HepG2 (cell line): ENCODE measurements around the gene HOXA6. TPM values are rescaled to one million over a fixed set of nuclear protein-coding genes. Genes with fewer than 3 reads are reported as not detected.
A peak's percentile ranks its signal among the peaks of the same experiment; 100 is the strongest.

ENCODE experiments used
- ARNTL ChIP-seq: sonication (generic); formaldehyde crosslinking; IDR thresholded peaks from 2 replicates; pipeline ENCODE4 v1.4.0; 2020; ENCODE audit warnings: mild to moderate bottlenecking, missing genetic modification reagents
- ATM ChIP-seq: fragments of 450-650 bp; IDR thresholded peaks from 2 replicates; pipeline ENCODE4 v1.7.1; 2017; ENCODE audit warnings: mild to moderate bottlenecking, borderline replicate concordance
- CTCF ChIP-seq: sonication (generic); formaldehyde crosslinking; IDR thresholded peaks from 2 replicates; pipeline ENCODE4 v1.5.0; 2020; ENCODE audit warnings: mild to moderate bottlenecking, missing genetic modification reagents, moderate library complexity
- EED ChIP-seq: sonication (generic); formaldehyde crosslinking; IDR thresholded peaks from 2 replicates; pipeline ENCODE4 v1.5.0; 2020; ENCODE audit warnings: mild to moderate bottlenecking, missing genetic modification reagents
- GABPA ChIP-seq, 2 experiments: IDR thresholded peaks; 2 replicates each; pipeline ENCODE4 v1.6.1; 2011 to 2016; ENCODE audit warnings: low read depth in 2 of 2, low read length in 1 of 2, missing biosample characterization in 1 of 2, missing genetic modification characterization in 1 of 2
- GLMP ChIP-seq: sonication (generic); formaldehyde crosslinking; IDR thresholded peaks from 2 replicates; pipeline ENCODE4 v1.9.0; 2021; ENCODE audit warnings: missing genetic modification reagents, mild to moderate bottlenecking, borderline replicate concordance
- HMGXB4 ChIP-seq, 2 experiments: sonication (generic) in 1 of 2; formaldehyde crosslinking in 1 of 2; IDR thresholded peaks; 2 replicates each; pipeline versions ENCODE4 v1.4.0 to v1.6.1; 2018 to 2020; ENCODE audit warnings: missing genetic modification reagents in 2 of 2, borderline replicate concordance in 1 of 2, low read depth in 1 of 2, mild to moderate bottlenecking in 1 of 2, missing biosample characterization in 1 of 2
- HNF4A ChIP-seq: sonication (generic); formaldehyde crosslinking; IDR thresholded peaks from 2 replicates; pipeline ENCODE4 v1.4.0; 2020; ENCODE audit warnings: missing genetic modification reagents
- JUNB ChIP-seq: sonication (generic); formaldehyde crosslinking; IDR thresholded peaks from 2 replicates; pipeline ENCODE4 v1.8.0; 2022; ENCODE audit warnings: missing genetic modification reagents, mild to moderate bottlenecking, borderline replicate concordance
- LBX2 ChIP-seq: sonication (generic); formaldehyde crosslinking; IDR thresholded peaks from 2 replicates; pipeline ENCODE4 v1.5.0; 2020; ENCODE audit warnings: missing genetic modification reagents, mild to moderate bottlenecking, borderline replicate concordance
- MTA1 ChIP-seq: sonication (generic); formaldehyde crosslinking; IDR thresholded peaks from 2 replicates; pipeline ENCODE4 v1.4.0; 2020; ENCODE audit warnings: missing genetic modification reagents, mild to moderate bottlenecking, borderline replicate concordance
- MXD3 ChIP-seq: IDR thresholded peaks from 2 replicates; pipeline ENCODE4 v1.6.1; 2016; ENCODE audit warnings: mild to moderate bottlenecking, missing biosample characterization, missing genetic modification reagents
- NONO ChIP-seq, 2 experiments: fragments of 450-650 bp in 1 of 2; sonication (generic) in 1 of 2; formaldehyde crosslinking in 1 of 2; IDR thresholded peaks in 1 of 2; conservative IDR thresholded peaks in 1 of 2; 2 replicates each; pipeline versions ENCODE4 v1.6.1 to v1.8.0; 2017 to 2022; ENCODE audit warnings: mild to moderate bottlenecking in 1 of 2, missing genetic modification reagents in 1 of 2, moderate library complexity in 1 of 2
- REL ChIP-seq: sonication (generic); formaldehyde crosslinking; conservative IDR thresholded peaks from 2 replicates; pipeline ENCODE4 v1.8.0; 2022; ENCODE audit warnings: mild to moderate bottlenecking, missing genetic modification reagents, moderate library complexity
- SALL1 ChIP-seq: sonication (generic); formaldehyde crosslinking; IDR thresholded peaks from 2 replicates; pipeline ENCODE4 v1.8.0; 2022; ENCODE audit warnings: mild to moderate bottlenecking, missing genetic modification reagents
- SIN3B ChIP-seq: fragments of 150-350 bp; IDR thresholded peaks from 2 replicates; pipeline ENCODE4 v1.6.1; 2014; ENCODE audit warnings: low read length
- SMC3 ChIP-seq: IDR thresholded peaks from 2 replicates; pipeline ENCODE4 v1.6.1; 2011; ENCODE audit warnings: low read length, improper control_type of control experiment
- ZBTB2 ChIP-seq: sonication (generic); formaldehyde crosslinking; IDR thresholded peaks from 2 replicates; pipeline ENCODE4 v1.8.0; 2022; ENCODE audit warnings: low read depth, missing genetic modification reagents
- ZNF17 ChIP-seq: sonication (generic); formaldehyde crosslinking; IDR thresholded peaks from 2 replicates; pipeline ENCODE4 v1.5.0; 2020; ENCODE audit warnings: mild to moderate bottlenecking, missing genetic modification reagents
- ZNF256 ChIP-seq: sonication (generic); formaldehyde crosslinking; conservative IDR thresholded peaks from 2 replicates; pipeline ENCODE4 v1.4.0; 2020; ENCODE audit warnings: missing genetic modification reagents
- ZNF431 ChIP-seq: sonication (generic); formaldehyde crosslinking; IDR thresholded peaks from 2 replicates; pipeline ENCODE4 v1.9.0; 2022; ENCODE audit warnings: missing genetic modification reagents, low read depth, mild to moderate bottlenecking, borderline replicate concordance
- ZNF619 ChIP-seq: sonication (generic); formaldehyde crosslinking; IDR thresholded peaks from 2 replicates; pipeline ENCODE4 v1.4.0; 2020; ENCODE audit warnings: mild to moderate bottlenecking, missing genetic modification reagents
- polyA plus RNA-seq, 8 experiments: library from polyadenylated mRNA; depleted of rRNA in 3 of 8; stranded (reverse) in 7 of 8; unstranded in 1 of 8; fragments of >200 nt; fragmentation: Illumina TruSeq in 4 of 8; extraction: Trizol in 4 of 8; gene quantifications; 2 replicates each; pipeline versions ENCODE4 v1.2.1 to v1.2.3, GENCODE V29; 2011 to 2016; ENCODE audit warnings: low read depth in 4 of 8, missing spikeins in 1 of 8, mixed read lengths in 1 of 8; ENCODE audit not compliant: insufficient read depth in 1 of 8
- total RNA-seq, 5 experiments: library from RNA; depleted of rRNA; stranded (reverse); fragments of >200 nt; fragmentation: Illumina TruSeq; extraction: Trizol; gene quantifications; 2 replicates each; pipeline ENCODE4 v1.2.3, GENCODE V29; 2016; ENCODE audit warnings: low read depth in 1 of 5

The HOXA6 gene
- total and polyA plus RNA-seq, 2 of the 13 experiments (the other 11 are each of a cell fraction or from before 2014, with no cell fraction given), result 1.3 to 1.5 TPM

GRCh38 chr7:27141923-27142579, 5.5 kb downstream of the HOXA6 start (continued):
- no peak for TF ChIP-seq SMC3
- no peak for TF ChIP-seq MTA1 (CRISPR knock-in tag)
- TF ChIP-seq HNF4A (CRISPR knock-in tag), result peak; percentile 48
- no peak for TF ChIP-seq ATM
- peak in 1 of 2 experiments; percentile 67; a peak in 2 of 4 replicates for TF ChIP-seq HMGXB4 (CRISPR knock-in tag; IDR thresholded peaks at IDR 0.05; ENCODE audit: borderline replicate concordance in 1 of 2, low read depth in 1 of 2)
- TF ChIP-seq GABPA (IDR thresholded peaks at IDR 0.05; ENCODE audit: low read depth, low read length), result no peak
- TF ChIP-seq GABPA (CRISPR knock-in tag; IDR thresholded peaks at IDR 0.05; ENCODE audit: low read depth), result no peak
- no peak for TF ChIP-seq EED (CRISPR knock-in tag)
- TF ChIP-seq SALL1 (CRISPR knock-in tag), result peak; percentile 22; the same call in 1 of the 2 replicates
- no peak for TF ChIP-seq ZBTB2 (CRISPR knock-in tag)
- TF ChIP-seq LBX2 (CRISPR knock-in tag), result no peak
- TF ChIP-seq JUNB (CRISPR knock-in tag), result no peak
- TF ChIP-seq REL, result no peak
- peak; percentile 31; the same call in 1 of the 2 replicates for TF ChIP-seq CTCF (CRISPR knock-in tag)
- no peak for TF ChIP-seq ZNF431 (CRISPR knock-in tag)
- TF ChIP-seq GLMP, result no peak
- no peak for TF ChIP-seq NONO (IDR thresholded peaks at IDR 0.05)
- no peak for TF ChIP-seq NONO (CRISPR knock-in tag; conservative IDR thresholded peaks at IDR 0.05)
- no peak for TF ChIP-seq ARNTL
- TF ChIP-seq SIN3B, result no peak
- TF ChIP-seq ZNF256 (CRISPR knock-in tag), result no peak
- TF ChIP-seq ZNF619 (CRISPR knock-in tag), result no peak
- TF ChIP-seq MXD3 (CRISPR knock-in tag), result 0 out of 2 replicates have a peak, but pooled peaks have one; percentile 4
- TF ChIP-seq ZNF17 (CRISPR knock-in tag), result no peak
